Measurements from ENCODE around the gene LRMDA.

DNA sequence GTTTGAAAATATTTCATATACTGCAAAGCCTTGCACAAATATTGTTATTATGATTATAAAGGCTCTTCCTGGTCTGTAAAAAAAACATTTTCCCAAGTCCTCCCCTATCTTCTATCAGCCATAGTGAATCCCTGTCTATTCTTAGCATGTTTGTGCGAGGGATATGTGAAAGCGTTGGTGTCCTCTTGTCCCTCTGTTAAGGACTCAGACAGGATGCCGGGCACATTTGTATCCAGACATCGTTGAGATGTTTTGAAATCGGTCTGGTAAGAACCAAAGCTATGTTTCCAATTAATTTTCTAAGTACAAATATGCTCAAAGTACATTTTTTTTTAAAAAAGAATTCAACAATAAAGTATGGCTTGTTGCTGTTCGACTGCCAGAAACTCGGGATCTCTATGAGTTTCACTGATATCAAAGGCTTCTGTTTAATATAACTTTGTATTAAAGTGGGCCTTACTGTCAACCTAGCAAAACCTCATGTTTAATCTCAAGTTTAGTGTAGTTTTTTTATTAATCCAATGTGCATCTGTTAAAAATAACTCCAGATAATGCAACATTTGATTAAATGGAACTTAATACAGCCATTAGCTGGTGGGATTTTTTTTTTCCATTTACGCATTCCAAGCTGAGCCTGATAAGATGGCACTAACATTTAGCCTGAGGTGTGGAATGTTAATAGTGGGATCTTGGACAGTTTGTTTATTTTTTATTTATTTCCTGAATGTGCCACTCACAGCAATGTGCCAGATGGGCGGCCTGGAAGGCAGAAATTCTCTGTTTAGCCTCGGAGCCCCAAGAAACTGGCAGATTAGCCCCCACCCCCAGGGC lies 754.3 kb downstream of the LRMDA start:
- TF ChIP-seq, protein P1, sequence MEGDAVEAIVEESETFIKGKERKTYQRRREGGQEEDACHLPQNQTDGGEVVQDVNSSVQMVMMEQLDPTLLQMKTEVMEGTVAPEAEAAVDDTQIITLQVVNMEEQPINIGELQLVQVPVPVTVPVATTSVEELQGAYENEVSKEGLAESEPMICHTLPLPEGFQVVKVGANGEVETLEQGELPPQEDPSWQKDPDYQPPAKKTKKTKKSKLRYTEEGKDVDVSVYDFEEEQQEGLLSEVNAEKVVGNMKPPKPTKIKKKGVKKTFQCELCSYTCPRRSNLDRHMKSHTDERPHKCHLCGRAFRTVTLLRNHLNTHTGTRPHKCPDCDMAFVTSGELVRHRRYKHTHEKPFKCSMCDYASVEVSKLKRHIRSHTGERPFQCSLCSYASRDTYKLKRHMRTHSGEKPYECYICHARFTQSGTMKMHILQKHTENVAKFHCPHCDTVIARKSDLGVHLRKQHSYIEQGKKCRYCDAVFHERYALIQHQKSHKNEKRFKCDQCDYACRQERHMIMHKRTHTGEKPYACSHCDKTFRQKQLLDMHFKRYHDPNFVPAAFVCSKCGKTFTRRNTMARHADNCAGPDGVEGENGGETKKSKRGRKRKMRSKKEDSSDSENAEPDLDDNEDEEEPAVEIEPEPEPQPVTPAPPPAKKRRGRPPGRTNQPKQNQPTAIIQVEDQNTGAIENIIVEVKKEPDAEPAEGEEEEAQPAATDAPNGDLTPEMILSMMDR (IDR thresholded peaks at IDR 0.05) = no peak
- no peak for TF ChIP-seq POLR2A (IDR thresholded peaks at IDR 0.05)
